Activated CD8-positive, alpha-beta memory T cell treated with anti-CD3 and anti-CD28 coated beads for 4 hours (primary cell): Measurements from ENCODE around the gene NOTCH2.
A peak's percentile ranks its signal among the peaks of the same experiment; 100 is the strongest.

ENCODE experiments used
- DNase-seq, 2 donors: peaks; one replicate each; pipeline ENCODE4 v3.0.0-alpha.2; 2020; ENCODE audit warnings: low read depth in 2 of 2

Gene NOTCH2

GRCh38 chr1:119874186-119874585 is 195.3 kb downstream of the NOTCH2 start:
- no peak for DNase-seq

- DNase-seq, result no peak
These were observed 196.1 kb downstream of the NOTCH2 start for GRCh38 chr1:119873135-119874015.

- DNase-seq, result no peak
These were observed 197.6 kb downstream of the NOTCH2 start for GRCh38 chr1:119871881-119872280.

- peak; percentile 17 to 29 for DNase-seq
These were observed 198.4 kb downstream of the NOTCH2 start for GRCh38 chr1:119870917-119871596.

DNA sequence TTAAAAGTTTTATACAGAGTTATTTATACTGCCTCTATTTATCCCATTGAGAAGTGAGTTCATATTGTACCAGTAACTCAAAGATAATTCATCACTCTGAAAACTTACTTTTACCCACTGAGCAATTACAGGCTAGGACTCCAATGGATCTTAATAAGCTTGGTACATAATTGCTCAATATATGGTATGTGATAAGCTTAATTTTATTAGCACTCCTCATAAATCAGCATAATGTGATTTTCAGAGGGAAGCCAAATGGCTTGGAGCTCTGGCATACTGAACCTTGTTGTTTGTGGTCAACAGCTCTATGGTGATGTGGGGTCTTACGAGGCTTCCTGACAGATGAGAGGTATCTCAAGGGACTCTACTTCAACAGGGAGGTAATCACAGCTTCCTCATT is 199.5 kb downstream of the NOTCH2 start:
- no peak for DNase-seq

GRCh38 chr1:119868176-119868575 is 201.3 kb downstream of the NOTCH2 start:
- DNase-seq, result no peak

- no peak for DNase-seq
These were observed 203.0 kb downstream of the NOTCH2 start for GRCh38 chr1:119866451-119866850.

- no peak for DNase-seq
These were observed 203.8 kb downstream of the NOTCH2 start for GRCh38 chr1:119865627-119866026.

DNA sequence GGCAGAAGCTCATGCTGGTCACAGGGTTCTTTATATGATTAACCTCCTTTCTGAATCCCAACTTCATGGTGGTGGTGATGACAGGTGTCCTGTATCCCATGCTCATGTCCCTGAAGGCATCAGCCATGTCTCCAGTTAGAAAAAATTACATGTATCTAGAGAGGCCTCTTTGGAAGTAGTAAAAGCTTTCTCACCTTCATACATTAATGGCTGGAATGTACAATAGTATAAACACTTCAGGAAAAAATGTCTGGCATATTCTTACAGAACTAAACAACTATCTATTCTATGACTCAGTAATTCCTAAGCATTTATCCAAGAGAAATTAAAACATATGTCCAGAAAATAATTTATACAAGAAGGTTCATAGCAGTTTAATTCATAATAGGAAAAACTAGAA is 207.2 kb downstream of the NOTCH2 start:
- no peak for DNase-seq
